ENCODE results near the gene IFNA4. TPM values are rescaled to one million over a fixed set of nuclear protein-coding genes. Genes with fewer than 3 reads are reported as not detected.
"Not testable (repeated sequence)": the region's sequence is repeated elsewhere in the genome, so short reads cannot be mapped to it uniquely, and the experiment has no call there.

The IFNA4 gene
- total RNA-seq, 3 donors from 2014 or later: not detected

DNA sequence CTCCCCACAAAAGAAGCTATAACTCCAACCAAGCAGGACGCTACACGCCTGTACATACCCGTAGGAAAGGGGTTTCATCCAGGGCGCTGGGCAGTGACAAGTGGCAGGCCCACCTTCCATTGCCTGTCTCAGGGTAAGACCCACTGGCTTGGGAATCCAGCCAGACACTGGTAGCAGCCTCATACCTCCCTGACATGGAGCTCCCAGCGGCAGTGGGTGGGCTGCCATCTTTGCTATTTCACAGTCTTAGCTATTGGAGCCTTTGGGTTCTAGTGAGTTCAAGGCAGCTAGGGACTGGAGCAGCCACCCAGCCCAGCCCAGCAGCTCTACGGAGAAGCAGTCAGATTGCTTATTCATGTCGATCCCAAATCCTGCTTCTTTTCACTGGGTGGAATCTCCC lies 22.9 kb upstream of the IFNA4 start:
- Histone ChIP-seq H3K4me1 (ENCODE audit: low read depth) (no peaks in the 10 kb centered on the region), H3K4me3 (no peak overlapping the region), H3K36me3 (ENCODE audit: low read depth) (no peaks in the 10 kb centered on the region), H3K9me3 (no peaks in the 10 kb centered on the region)
- intact Hi-C loops (cut with DNase I, micrococcal nuclease): no loop called here
- DNase-seq: no peak
- TF ChIP-seq, protein P1, sequence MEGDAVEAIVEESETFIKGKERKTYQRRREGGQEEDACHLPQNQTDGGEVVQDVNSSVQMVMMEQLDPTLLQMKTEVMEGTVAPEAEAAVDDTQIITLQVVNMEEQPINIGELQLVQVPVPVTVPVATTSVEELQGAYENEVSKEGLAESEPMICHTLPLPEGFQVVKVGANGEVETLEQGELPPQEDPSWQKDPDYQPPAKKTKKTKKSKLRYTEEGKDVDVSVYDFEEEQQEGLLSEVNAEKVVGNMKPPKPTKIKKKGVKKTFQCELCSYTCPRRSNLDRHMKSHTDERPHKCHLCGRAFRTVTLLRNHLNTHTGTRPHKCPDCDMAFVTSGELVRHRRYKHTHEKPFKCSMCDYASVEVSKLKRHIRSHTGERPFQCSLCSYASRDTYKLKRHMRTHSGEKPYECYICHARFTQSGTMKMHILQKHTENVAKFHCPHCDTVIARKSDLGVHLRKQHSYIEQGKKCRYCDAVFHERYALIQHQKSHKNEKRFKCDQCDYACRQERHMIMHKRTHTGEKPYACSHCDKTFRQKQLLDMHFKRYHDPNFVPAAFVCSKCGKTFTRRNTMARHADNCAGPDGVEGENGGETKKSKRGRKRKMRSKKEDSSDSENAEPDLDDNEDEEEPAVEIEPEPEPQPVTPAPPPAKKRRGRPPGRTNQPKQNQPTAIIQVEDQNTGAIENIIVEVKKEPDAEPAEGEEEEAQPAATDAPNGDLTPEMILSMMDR (IDR thresholded peaks at IDR 0.05): no peak
- no peak for ATAC-seq

DNA sequence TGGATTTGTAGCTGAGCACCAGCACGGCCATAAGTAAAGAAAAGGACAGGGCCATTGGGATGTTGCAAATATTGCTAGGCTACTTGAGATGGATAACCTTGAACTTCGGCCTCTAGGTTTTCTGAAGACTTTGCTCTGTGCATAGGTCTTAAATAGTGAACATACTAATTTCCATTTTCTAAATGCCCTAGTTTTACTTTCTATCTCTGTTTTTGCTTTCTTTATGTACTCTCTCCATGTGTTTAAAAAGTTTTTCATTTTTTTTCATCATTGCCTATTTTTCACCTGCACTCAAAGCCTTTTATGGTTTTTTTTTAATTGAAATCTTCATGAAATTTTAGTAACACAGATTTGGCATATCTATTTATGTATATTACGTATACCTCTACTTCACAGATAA lies 19.7 kb upstream of the IFNA4 start, which contains the start of gene IFNA10:
TSS of gene IFNA10 (minus strand) at position 101 of the 400 bp plus-strand sequence. CDS start at position 55, 46 bp downstream.
- H3K9me3 ChIP-seq; H3K4me1 ChIP-seq (ENCODE audit: low read depth); H3K36me3 ChIP-seq (ENCODE audit: low read depth); H3K4me3 ChIP-seq; DNase-seq; intact Hi-C loops (cut with DNase I, micrococcal nuclease); ATAC-seq: not testable (repeated sequence)

DNA sequence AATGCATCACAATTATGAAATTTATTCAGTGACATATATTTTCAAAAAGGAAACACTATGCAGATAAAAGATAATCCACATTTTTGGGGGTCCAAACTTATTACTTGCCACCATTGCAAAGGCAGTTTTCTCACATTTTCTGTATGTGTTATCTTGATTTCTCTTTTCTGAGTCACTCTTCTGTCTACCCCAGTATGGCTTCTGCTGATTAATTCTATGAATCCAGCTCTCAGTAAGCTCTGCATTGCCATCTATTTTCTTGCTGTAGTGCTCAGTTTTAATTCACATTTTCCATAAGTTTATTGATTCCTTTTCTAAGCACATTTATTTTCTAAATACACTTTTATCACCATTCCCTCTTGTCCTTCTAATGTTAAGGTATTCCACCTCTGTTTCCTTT lies 17.8 kb upstream of the IFNA4 start:
- intact Hi-C loops (cut with DNase I, micrococcal nuclease): no loop called here
- no peaks in the 10 kb centered on the region for H3K36me3 ChIP-seq (ENCODE audit: low read depth)
- TF ChIP-seq, protein P1 (IDR thresholded peaks at IDR 0.05): no peak
- H3K4me1 ChIP-seq (ENCODE audit: low read depth): no peaks in the 10 kb centered on the region
- no peak overlapping the region for H3K4me3 ChIP-seq
- ATAC-seq (no peak), DNase-seq (no peak)
- no peaks in the 10 kb centered on the region for H3K9me3 ChIP-seq

DNA sequence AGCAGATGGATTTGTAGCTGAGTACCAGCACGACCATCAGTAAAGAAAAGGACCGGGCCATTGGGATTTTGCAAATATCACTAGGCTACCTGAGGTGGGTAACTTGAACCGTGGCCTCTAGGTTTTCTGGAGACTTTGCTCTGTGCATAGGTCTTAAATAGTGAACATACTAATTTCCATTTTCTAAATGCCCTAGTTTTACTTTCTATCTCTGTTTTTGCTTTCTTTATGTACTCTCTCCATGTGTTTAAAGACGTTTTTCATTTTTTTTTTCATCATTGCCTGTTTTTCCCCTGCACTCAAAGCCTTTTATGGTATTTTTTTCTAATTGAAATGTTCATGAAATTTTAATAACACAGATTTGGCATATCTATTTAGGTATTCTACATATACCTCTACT lies 14.7 kb upstream of the IFNA4 start, which contains the start of gene IFNA7:
TSS of gene IFNA7 (minus strand) at position 101 of the 400 bp plus-strand sequence. CDS start at position 61, 40 bp downstream.
- H3K36me3 ChIP-seq (ENCODE audit: low read depth); H3K9me3 ChIP-seq; DNase-seq; intact Hi-C loops (cut with DNase I, micrococcal nuclease); H3K4me3 ChIP-seq; ATAC-seq; H3K4me1 ChIP-seq (ENCODE audit: low read depth): not testable (repeated sequence)

DNA sequence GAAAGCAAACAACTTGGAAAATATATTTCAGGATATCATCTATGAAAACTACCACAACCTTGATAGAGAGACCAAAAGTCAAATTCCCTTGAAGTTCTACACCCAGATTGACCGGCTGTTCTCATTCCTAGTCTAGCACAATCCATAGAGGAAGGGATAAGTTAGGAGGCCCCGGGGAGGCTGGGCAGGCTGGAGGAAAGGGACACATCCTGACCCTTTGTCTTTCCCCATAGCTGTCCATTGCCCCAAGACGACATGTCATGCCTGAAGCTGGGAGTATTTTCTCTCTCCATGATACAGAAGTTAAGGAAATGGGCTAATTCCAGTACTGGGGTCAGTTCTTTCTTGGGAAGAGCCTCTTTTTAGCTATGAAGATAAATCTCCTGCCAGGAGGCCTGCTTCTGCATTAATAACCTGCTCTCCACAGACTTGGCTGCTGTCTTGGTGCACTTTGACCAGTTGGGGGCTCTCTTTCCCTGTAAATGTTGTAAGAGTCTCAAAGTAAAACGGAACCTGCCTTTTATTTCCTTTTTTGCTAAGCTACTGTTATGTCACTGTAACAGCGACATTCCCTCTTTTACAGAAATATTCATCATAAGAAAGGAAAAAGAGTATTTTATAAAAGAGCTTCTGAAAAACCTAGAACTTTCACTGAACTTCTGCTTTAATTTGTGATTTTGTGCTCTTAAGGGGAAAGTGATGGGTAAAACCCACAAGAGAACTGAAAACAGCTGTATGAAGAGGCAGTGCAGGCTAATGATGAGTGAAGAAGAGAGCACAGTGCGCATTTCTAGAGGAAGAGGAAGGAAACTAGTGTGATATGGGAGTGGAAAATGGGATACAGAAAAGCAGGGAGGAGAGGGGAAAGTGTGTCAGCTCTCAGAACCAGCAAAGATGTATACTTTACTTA lies 7.7 kb upstream of the IFNA4 start:
- DNase-seq: peak in 1 of 3 donors; percentile 28
- H3K36me3 ChIP-seq (ENCODE audit: low read depth); H3K4me3 ChIP-seq; H3K4me1 ChIP-seq (ENCODE audit: low read depth); H3K9me3 ChIP-seq; intact Hi-C loops (cut with DNase I, micrococcal nuclease): not testable (repeated sequence)
- ATAC-seq: peak; percentile 69

DNA sequence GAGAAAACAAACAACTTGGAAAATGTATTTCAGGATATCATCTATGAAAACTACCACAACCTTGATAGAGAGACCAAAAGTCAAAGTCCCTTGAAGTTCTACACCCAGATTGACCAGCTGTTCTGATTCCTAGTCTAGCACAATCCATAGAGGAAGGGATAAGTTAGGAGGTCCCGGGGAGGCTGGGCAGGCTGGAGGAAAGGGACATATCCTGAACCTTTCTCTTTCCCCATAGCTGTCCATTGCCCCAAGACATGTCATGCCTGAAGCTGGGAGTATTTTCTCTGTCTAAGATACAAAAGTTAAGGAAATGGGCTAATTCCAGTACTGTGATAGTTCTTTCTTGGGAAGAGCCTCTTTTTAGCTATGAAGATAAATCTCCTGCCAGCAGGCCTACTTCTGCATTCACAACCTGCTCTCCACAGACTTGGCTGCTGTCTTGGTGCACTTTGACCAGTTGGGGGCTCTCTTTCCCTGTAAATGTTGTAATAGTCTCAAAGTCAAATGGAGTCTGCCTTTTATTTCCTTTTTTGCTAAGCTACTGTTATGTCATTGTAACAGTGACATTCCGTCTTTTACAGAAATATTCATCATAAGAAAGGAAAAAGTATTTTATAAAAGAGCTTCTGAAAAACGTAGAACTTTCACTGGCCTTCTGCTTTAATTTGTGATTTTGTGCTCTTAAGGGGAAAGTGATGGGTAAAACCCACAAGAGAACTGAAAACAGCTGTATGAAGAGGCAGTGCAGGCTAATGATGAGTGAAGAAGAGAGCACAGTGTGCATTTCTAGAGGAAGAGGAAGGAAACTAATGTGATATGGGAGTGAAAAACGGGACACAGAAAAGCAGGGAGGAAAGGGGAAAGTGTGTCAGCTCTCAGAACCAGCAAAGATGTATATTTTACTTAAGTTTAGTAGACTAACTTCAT lies 4.3 kb downstream of the IFNA4 start:
- H3K9me3 ChIP-seq; intact Hi-C loops (cut with DNase I, micrococcal nuclease); H3K4me3 ChIP-seq; H3K4me1 ChIP-seq (ENCODE audit: low read depth); H3K36me3 ChIP-seq (ENCODE audit: low read depth): not testable (repeated sequence)
- ATAC-seq (peak; percentile 60), DNase-seq (peak in 1 of 3 donors; percentile 16)

DNA sequence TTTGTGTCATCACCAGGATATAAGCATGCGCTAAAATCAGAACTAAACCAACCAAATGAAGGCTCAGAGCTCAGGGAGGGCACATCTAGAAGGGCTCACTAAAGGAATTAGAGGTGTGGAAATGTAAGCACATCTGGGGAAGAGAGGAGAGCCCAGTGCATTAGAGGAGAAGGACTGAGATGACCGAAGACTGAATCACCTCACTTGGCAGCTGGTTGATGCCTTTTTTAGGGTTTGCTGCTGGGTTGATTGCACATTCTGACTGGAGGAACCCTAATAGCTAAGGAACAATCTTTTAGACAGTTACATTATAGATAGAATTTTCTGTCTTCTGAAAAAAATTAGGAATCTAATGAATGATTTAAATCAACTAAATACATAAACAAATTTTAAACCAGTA lies 12.7 kb downstream of the IFNA4 start:
- Histone ChIP-seq H3K4me1 (ENCODE audit: low read depth) (no peaks in the 10 kb centered on the region), H3K36me3 (ENCODE audit: low read depth) (no peaks in the 10 kb centered on the region), H3K4me3 (no peak overlapping the region), H3K9me3 (no peaks in the 10 kb centered on the region)
- intact Hi-C loops (cut with DNase I, micrococcal nuclease): no loop called here
- TF ChIP-seq, protein P1 (IDR thresholded peaks at IDR 0.05): no peak
- DNase-seq: no peak
- ATAC-seq: no peak
